ENCODE results near the gene FAM107A. TPM values are rescaled to one million over a fixed set of nuclear protein-coding genes. Genes with fewer than 3 reads are reported as not detected.
A peak's percentile ranks its signal among the peaks of the same experiment; 100 is the strongest.

Gene FAM107A
- total and polyA plus RNA-seq, 2 of the 13 experiments (the other 11 are each of a cell fraction or from before 2014, with no cell fraction given): not detected

GRCh38 chr3:58521917-58522631 lies 55.1 kb downstream of the FAM107A start (continued):
- TF ChIP-seq, protein P1, sequence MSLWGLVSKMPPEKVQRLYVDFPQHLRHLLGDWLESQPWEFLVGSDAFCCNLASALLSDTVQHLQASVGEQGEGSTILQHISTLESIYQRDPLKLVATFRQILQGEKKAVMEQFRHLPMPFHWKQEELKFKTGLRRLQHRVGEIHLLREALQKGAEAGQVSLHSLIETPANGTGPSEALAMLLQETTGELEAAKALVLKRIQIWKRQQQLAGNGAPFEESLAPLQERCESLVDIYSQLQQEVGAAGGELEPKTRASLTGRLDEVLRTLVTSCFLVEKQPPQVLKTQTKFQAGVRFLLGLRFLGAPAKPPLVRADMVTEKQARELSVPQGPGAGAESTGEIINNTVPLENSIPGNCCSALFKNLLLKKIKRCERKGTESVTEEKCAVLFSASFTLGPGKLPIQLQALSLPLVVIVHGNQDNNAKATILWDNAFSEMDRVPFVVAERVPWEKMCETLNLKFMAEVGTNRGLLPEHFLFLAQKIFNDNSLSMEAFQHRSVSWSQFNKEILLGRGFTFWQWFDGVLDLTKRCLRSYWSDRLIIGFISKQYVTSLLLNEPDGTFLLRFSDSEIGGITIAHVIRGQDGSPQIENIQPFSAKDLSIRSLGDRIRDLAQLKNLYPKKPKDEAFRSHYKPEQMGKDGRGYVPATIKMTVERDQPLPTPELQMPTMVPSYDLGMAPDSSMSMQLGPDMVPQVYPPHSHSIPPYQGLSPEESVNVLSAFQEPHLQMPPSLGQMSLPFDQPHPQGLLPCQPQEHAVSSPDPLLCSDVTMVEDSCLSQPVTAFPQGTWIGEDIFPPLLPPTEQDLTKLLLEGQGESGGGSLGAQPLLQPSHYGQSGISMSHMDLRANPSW (CRISPR knock-in tag; IDR thresholded peaks at IDR 0.05; ENCODE audit: borderline replicate concordance): no peak
- TF ChIP-seq, protein P2, sequence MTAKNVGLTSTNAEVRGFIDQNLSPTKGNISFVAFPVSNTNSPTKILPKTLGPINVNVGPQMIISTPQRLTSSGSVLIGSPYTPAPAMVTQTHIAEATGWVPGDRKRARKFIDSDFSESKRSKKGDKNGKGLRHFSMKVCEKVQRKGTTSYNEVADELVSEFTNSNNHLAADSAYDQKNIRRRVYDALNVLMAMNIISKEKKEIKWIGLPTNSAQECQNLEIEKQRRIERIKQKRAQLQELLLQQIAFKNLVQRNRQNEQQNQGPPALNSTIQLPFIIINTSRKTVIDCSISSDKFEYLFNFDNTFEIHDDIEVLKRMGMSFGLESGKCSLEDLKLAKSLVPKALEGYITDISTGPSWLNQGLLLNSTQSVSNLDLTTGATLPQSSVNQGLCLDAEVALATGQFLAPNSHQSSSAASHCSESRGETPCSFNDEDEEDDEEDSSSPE (CRISPR knock-in tag; IDR thresholded peaks at IDR 0.05): 0 out of 2 replicates have a peak, but pooled peaks have one; percentile 28
- TF ChIP-seq BORCS8-MEF2B (CRISPR knock-in tag; IDR thresholded peaks at IDR 0.05) (no peak), ZNF615 (CRISPR knock-in tag; IDR thresholded peaks at IDR 0.05; ENCODE audit: borderline replicate concordance) (no peak), ZNF224 (CRISPR knock-in tag; IDR thresholded peaks at IDR 0.05) (no peak), ZNF547 (CRISPR knock-in tag; IDR thresholded peaks at IDR 0.05) (0 out of 2 replicates have a peak, but pooled peaks have one; percentile 41), ZFP1 (CRISPR knock-in tag; IDR thresholded peaks at IDR 0.05) (no peak), ZNF510 (CRISPR knock-in tag; IDR thresholded peaks at IDR 0.05; ENCODE audit: low read depth) (no peak), SMAD9 (CRISPR knock-in tag; IDR thresholded peaks at IDR 0.05) (no peak), REST (IDR thresholded peaks at IDR 0.05; ENCODE audit: borderline replicate concordance in 1 of 2, low read depth in 1 of 2, low read length in 2 of 2) (peak in 1 of 2 experiments; percentile 76; a peak in 3 of 4 replicates), ZBTB2 (CRISPR knock-in tag; IDR thresholded peaks at IDR 0.05; ENCODE audit: low read depth) (no peak), FOXM1 (CRISPR knock-in tag; IDR thresholded peaks at IDR 0.05) (no peak), ZNF605 (CRISPR knock-in tag; IDR thresholded peaks at IDR 0.05) (no peak), TCF7L2 (IDR thresholded peaks at IDR 0.05; ENCODE audit: low read depth, low read length) (no peak), SKI (IDR thresholded peaks at IDR 0.05; ENCODE audit: partially characterized antibody) (no peak), SIX4 (CRISPR knock-in tag; IDR thresholded peaks at IDR 0.05) (no peak), ZNF83 (CRISPR knock-in tag; IDR thresholded peaks at IDR 0.05; ENCODE audit: borderline replicate concordance) (no peak)
- TF ChIP-seq, protein P3, sequence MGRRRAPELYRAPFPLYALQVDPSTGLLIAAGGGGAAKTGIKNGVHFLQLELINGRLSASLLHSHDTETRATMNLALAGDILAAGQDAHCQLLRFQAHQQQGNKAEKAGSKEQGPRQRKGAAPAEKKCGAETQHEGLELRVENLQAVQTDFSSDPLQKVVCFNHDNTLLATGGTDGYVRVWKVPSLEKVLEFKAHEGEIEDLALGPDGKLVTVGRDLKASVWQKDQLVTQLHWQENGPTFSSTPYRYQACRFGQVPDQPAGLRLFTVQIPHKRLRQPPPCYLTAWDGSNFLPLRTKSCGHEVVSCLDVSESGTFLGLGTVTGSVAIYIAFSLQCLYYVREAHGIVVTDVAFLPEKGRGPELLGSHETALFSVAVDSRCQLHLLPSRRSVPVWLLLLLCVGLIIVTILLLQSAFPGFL (CRISPR knock-in tag; IDR thresholded peaks at IDR 0.05): no peak
- TF ChIP-seq, protein P4, sequence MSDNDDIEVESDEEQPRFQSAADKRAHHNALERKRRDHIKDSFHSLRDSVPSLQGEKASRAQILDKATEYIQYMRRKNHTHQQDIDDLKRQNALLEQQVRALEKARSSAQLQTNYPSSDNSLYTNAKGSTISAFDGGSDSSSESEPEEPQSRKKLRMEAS (IDR thresholded peaks at IDR 0.05): peak; percentile 36; the same call in 1 of the 2 replicates

Data from HepG2 (cell line).